OCI-LY1 (cell line): ENCODE results near the gene RGCC.
A peak's percentile ranks its signal among the peaks of the same experiment; 100 is the strongest.

Experiments
- H2AFZ ChIP-seq: fragments of 200-600 bp; sonication (generic), shearing (Covaris generic); 2 replicates; pipeline ENCODE4 v1.6.0; 2014; ENCODE audit warnings: antibody characterized with exemption, mild to moderate bottlenecking, low read length
- H3F3A ChIP-seq: fragments of 200-600 bp; sonication (generic), shearing (Covaris generic); 2 replicates; pipeline ENCODE4 v1.6.0; 2014; ENCODE audit warnings: mild to moderate bottlenecking, antibody characterized with exemption, low read length, moderate library complexity; ENCODE audit not compliant: insufficient read depth
- H3K27ac ChIP-seq: fragments of 200-600 bp; sonication (generic); 2 replicates; pipeline ENCODE4 v1.5.1; 2014; ENCODE audit warnings: low read length, mixed run types, mild to moderate bottlenecking, low read depth; ENCODE audit not compliant: poor library complexity, severe bottlenecking
- H3K27me3 ChIP-seq: fragments of 200-600 bp; sonication (generic); 2 replicates; pipeline ENCODE4 v1.6.0; 2014; ENCODE audit warnings: antibody characterized with exemption, mild to moderate bottlenecking, low read length, moderate library complexity; ENCODE audit not compliant: insufficient read depth
- H3K36me3 ChIP-seq: fragments of 200-600 bp; sonication (generic); 2 replicates; pipeline ENCODE4 v1.6.1; 2014; ENCODE audit warnings: mild to moderate bottlenecking, antibody characterized with exemption, low read length, moderate library complexity, mixed read lengths; ENCODE audit not compliant: insufficient read depth
- H3K4me1 ChIP-seq: fragments of 200-600 bp; sonication (generic); 2 replicates; pipeline ENCODE4 v1.5.1; 2014; ENCODE audit warnings: mild to moderate bottlenecking, low read length, moderate library complexity; ENCODE audit not compliant: insufficient read depth, severe bottlenecking
- H3K4me2 ChIP-seq: fragments of 200-600 bp; sonication (generic), shearing (Covaris generic); 2 replicates; pipeline ENCODE4 v1.6.1; 2014; ENCODE audit warnings: low read length
- H3K4me3 ChIP-seq: fragments of 200-600 bp; sonication (generic); 2 replicates; pipeline ENCODE4 v1.5.1; 2014; ENCODE audit warnings: low read length, low read depth, mild to moderate bottlenecking, mixed read lengths; ENCODE audit not compliant: poor library complexity, severe bottlenecking
- H3K79me2 ChIP-seq: fragments of 200-600 bp; shearing (Covaris generic); 2 replicates; pipeline ENCODE4 v1.6.1; 2016; ENCODE audit warnings: mixed run types, low read length, mixed read lengths; ENCODE audit not compliant: insufficient read depth
- H3K9ac ChIP-seq: fragments of 200-600 bp; sonication (generic), shearing (Covaris generic); 2 replicates; pipeline ENCODE4 v1.6.1; 2014; ENCODE audit warnings: mild to moderate bottlenecking, low read length, mixed read lengths
- H3K9me2 ChIP-seq: fragments of 200-600 bp; sonication (generic), shearing (Covaris generic); 2 replicates; pipeline ENCODE4 v1.6.1; 2014; ENCODE audit warnings: low read depth, mild to moderate bottlenecking, low read length, mixed read lengths
- H3K9me3 ChIP-seq: fragments of 200-600 bp; shearing (Covaris generic); 2 replicates; pipeline ENCODE4 v1.6.1; 2014; ENCODE audit warnings: low read length, mixed read lengths
- H4K20me1 ChIP-seq: fragments of 200-600 bp; sonication (generic), shearing (Covaris generic); 2 replicates; pipeline ENCODE4 v1.6.0; 2016; ENCODE audit warnings: mild to moderate bottlenecking, low read length; ENCODE audit not compliant: insufficient read depth
- EZH2 ChIP-seq: fragments of 200-600 bp; sonication (generic), shearing (Covaris generic); IDR thresholded peaks from 2 replicates; pipeline ENCODE4 v1.8.0; 2017; ENCODE audit warnings: borderline replicate concordance, mixed run types, mild to moderate bottlenecking, antibody characterized with exemption, low read length, moderate library complexity, mixed read lengths
- TF ChIP-seq, protein P1 (sequence below): fragments of 200-600 bp; sonication (generic), shearing (Covaris generic); IDR thresholded peaks from 2 replicates; pipeline ENCODE4 v1.5.1; 2017; ENCODE audit warnings: mild to moderate bottlenecking, antibody characterized with exemption, low read length, moderate library complexity, mixed read lengths

The RGCC gene

DNA sequence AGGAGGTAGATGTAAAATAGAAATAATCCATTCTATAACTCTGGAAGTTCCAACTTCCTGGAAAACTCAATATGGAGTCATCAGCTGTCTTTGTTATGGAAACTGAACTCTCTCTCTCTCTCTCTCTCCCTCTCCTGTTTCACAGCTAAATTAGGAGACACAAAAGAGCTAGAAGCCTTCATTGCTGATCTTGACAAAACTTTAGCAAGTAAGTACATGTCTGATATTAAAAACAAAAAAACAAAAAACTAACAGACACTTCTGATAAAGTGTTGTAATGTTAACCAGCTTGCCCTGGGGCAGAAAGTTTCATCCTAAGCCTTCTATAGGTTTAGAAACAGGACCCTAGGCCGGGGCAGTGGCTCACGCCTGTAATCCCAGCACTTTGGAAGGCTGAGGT is 11.3 kb downstream of the RGCC start:
- TF ChIP-seq, protein P1, sequence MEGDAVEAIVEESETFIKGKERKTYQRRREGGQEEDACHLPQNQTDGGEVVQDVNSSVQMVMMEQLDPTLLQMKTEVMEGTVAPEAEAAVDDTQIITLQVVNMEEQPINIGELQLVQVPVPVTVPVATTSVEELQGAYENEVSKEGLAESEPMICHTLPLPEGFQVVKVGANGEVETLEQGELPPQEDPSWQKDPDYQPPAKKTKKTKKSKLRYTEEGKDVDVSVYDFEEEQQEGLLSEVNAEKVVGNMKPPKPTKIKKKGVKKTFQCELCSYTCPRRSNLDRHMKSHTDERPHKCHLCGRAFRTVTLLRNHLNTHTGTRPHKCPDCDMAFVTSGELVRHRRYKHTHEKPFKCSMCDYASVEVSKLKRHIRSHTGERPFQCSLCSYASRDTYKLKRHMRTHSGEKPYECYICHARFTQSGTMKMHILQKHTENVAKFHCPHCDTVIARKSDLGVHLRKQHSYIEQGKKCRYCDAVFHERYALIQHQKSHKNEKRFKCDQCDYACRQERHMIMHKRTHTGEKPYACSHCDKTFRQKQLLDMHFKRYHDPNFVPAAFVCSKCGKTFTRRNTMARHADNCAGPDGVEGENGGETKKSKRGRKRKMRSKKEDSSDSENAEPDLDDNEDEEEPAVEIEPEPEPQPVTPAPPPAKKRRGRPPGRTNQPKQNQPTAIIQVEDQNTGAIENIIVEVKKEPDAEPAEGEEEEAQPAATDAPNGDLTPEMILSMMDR, result no peak
- TF ChIP-seq EZH2, result no peak
- 0 out of 2 replicates have a peak, but pooled peaks cover 3% of the 10 kb centered on the region for H3K9me3 ChIP-seq
- H4K20me1 ChIP-seq, result no peaks in the 10 kb centered on the region
- H3K4me3 ChIP-seq, result no peak overlapping the region
- no peaks in the 10 kb centered on the region for H3K9me2 ChIP-seq
- H3K4me1 ChIP-seq, result peaks cover 30% of the 10 kb centered on the region
- no peaks in the 10 kb centered on the region for H3K27me3 ChIP-seq
- H2AFZ ChIP-seq, result no peak overlapping the region
- peaks cover 83% of the 10 kb centered on the region for H3K36me3 ChIP-seq
- H3K4me2 ChIP-seq, result no peak overlapping the region
- peaks cover 7% of the 10 kb centered on the region; the same call in 1 of the 2 replicates for H3K79me2 ChIP-seq
- H3K27ac ChIP-seq, result peak overlapping the region; percentile 87
- no peak overlapping the region for H3K9ac ChIP-seq
- H3F3A ChIP-seq, result peaks cover 23% of the 10 kb centered on the region

DNA sequence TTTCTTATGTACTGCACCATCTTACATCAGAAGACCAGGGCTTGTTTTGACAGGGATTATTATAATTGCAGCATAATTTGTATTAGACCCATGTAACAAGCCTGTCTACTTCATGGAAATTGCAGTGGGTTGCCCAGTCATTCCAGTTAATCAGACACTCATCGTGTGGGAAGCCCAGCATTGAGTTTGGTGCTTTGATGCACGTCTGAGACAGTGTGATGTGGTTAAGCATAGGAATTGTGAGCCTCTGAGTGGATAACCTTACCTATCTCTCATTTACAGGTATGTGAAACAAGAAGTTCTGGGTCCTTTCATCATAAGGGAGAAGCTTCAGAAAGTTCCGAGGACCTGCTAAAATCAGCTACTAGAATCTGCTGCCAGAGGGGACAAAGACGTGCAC is 12.8 kb downstream of the RGCC start:
- TF ChIP-seq, protein P1, result no peak
- no peak for TF ChIP-seq EZH2
- Histone ChIP-seq H3K36me3 (peaks cover 68% of the 10 kb centered on the region), H3K27ac (no peak overlapping the region)

DNA sequence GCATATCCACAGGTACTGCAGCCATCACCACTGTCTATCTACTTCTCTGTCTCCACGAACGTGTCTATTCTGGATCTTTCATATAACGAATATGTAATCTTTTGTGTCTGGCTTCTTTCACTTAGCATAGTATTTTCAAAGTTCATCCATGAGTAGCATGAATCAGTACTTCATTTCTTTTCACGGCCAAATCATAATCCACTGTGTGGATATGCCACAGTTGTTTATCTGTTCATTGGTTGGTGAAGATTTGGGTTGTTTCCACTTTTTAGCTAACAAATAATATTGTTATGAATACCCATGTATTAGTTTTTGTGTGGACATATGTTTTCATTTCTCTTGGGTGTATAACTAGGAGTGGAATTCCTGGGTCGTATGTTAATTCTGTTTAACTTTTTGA is 14.4 kb downstream of the RGCC start:
- Histone ChIP-seq H3K9me3 (0 out of 2 replicates have a peak, but pooled peaks cover 3% of the 10 kb centered on the region), H3F3A (peaks cover 23% of the 10 kb centered on the region), H3K9ac (no peak overlapping the region), H3K9me2 (no peaks in the 10 kb centered on the region), H3K36me3 (peaks cover 52% of the 10 kb centered on the region), H3K4me1 (peaks cover 1% of the 10 kb centered on the region), H3K27me3 (no peaks in the 10 kb centered on the region), H3K4me3 (no peak overlapping the region), H4K20me1 (no peaks in the 10 kb centered on the region), H3K4me2 (no peak overlapping the region), H3K79me2 (no peaks in the 10 kb centered on the region), H2AFZ (no peak overlapping the region), H3K27ac (peak overlapping the region; percentile 38)
- no peak for TF ChIP-seq EZH2
- TF ChIP-seq, protein P1, result no peak

More for the DNA sequence above, 12.8 kb downstream of the RGCC start:
- Histone ChIP-seq H3K4me3 (no peak overlapping the region), H3F3A (peaks cover 23% of the 10 kb centered on the region), H3K79me2 (no peaks in the 10 kb centered on the region), H3K9me3 (0 out of 2 replicates have a peak, but pooled peaks cover 3% of the 10 kb centered on the region), H3K27me3 (no peaks in the 10 kb centered on the region), H2AFZ (no peak overlapping the region), H3K9ac (no peak overlapping the region), H3K4me1 (peaks cover 14% of the 10 kb centered on the region), H3K4me2 (no peak overlapping the region), H4K20me1 (no peaks in the 10 kb centered on the region), H3K9me2 (no peaks in the 10 kb centered on the region)
